ENCODE data around the gene CTNND2. TPM values are rescaled to one million over a fixed set of nuclear protein-coding genes. Genes with fewer than 3 reads are reported as not detected.

CTNND2 gene
- total RNA-seq, 1 donor from 2014 or later: 6.9 TPM

- Histone ChIP-seq H3K27me3 (no peaks in the 10 kb centered on the region), H3K27ac (no peak overlapping the region), H3K36me3 (no peaks in the 10 kb centered on the region), H3K4me1 (no peaks in the 10 kb centered on the region), H3K4me3 (no peak overlapping the region), H3K9me3 (no peaks in the 10 kb centered on the region)
- ATAC-seq (no peak), DNase-seq (no peak)
- TF ChIP-seq CTCF (IDR thresholded peaks at IDR 0.05): no peak
- intact Hi-C loops (cut with DNase I): no loop called here
Observed at GRCh38 chr5:11483630-11484029, 420.6 kb downstream of the CTNND2 start.

GRCh38 chr5:11482011-11482410 lies 422.2 kb downstream of the CTNND2 start:
- H3K9me3 ChIP-seq: no peaks in the 10 kb centered on the region
- intact Hi-C loops (cut with DNase I): no loop called here
- TF ChIP-seq CTCF (IDR thresholded peaks at IDR 0.05): no peak

GRCh38 chr5:11477786-11478185 lies 426.5 kb downstream of the CTNND2 start:
- ATAC-seq (no peak), DNase-seq (no peak)
- no peaks in the 10 kb centered on the region for H3K27me3 ChIP-seq
- H3K9me3 ChIP-seq: no peaks in the 10 kb centered on the region
- H3K4me1 ChIP-seq: no peaks in the 10 kb centered on the region
- intact Hi-C loops (cut with DNase I): no loop called here
- TF ChIP-seq CTCF (IDR thresholded peaks at IDR 0.05): no peak
- no peaks in the 10 kb centered on the region for H3K36me3 ChIP-seq
- no peak overlapping the region for H3K27ac ChIP-seq
- H3K4me3 ChIP-seq: no peak overlapping the region

More at GRCh38 chr5:11482011-11482410, 422.2 kb downstream of the CTNND2 start:
- Histone ChIP-seq H3K27ac (no peak overlapping the region), H3K4me1 (no peaks in the 10 kb centered on the region), H3K36me3 (no peaks in the 10 kb centered on the region), H3K4me3 (no peak overlapping the region), H3K27me3 (no peaks in the 10 kb centered on the region)
- ATAC-seq (no peak), DNase-seq (no peak)

GRCh38 chr5:11476866-11477265 lies 427.4 kb downstream of the CTNND2 start:
- Histone ChIP-seq H3K4me3 (no peak overlapping the region), H3K36me3 (no peaks in the 10 kb centered on the region), H3K27ac (no peak overlapping the region), H3K4me1 (no peaks in the 10 kb centered on the region), H3K27me3 (no peaks in the 10 kb centered on the region), H3K9me3 (no peaks in the 10 kb centered on the region)
- intact Hi-C loops (cut with DNase I): no loop called here
- ATAC-seq (no peak), DNase-seq (no peak)
- TF ChIP-seq CTCF (IDR thresholded peaks at IDR 0.05): no peak

GRCh38 chr5:11468334-11469039 lies 435.8 kb downstream of the CTNND2 start:
- H3K9me3 ChIP-seq: no peaks in the 10 kb centered on the region
- H3K27me3 ChIP-seq: no peaks in the 10 kb centered on the region
- no peaks in the 10 kb centered on the region for H3K36me3 ChIP-seq
- intact Hi-C loops (cut with DNase I): no loop called here
- ATAC-seq (no peak), DNase-seq (no peak)
- H3K27ac ChIP-seq: no peak overlapping the region
- TF ChIP-seq CTCF (IDR thresholded peaks at IDR 0.05): no peak
- H3K4me1 ChIP-seq: no peaks in the 10 kb centered on the region
- H3K4me3 ChIP-seq: no peak overlapping the region

GRCh38 chr5:11467588-11467987 lies 436.7 kb downstream of the CTNND2 start:
- Histone ChIP-seq H3K27me3 (no peaks in the 10 kb centered on the region), H3K36me3 (no peaks in the 10 kb centered on the region), H3K4me3 (no peak overlapping the region), H3K4me1 (no peaks in the 10 kb centered on the region), H3K9me3 (no peaks in the 10 kb centered on the region), H3K27ac (no peak overlapping the region)
- TF ChIP-seq CTCF (IDR thresholded peaks at IDR 0.05): no peak
- ATAC-seq (no peak), DNase-seq (no peak)
- intact Hi-C loops (cut with DNase I): no loop called here
